GM18502 (cell line): ENCODE results near the gene CD84.
"Not testable (repeated sequence)": the region's sequence is repeated elsewhere in the genome, so short reads cannot be mapped to it uniquely, and the experiment has no call there.

Experiments used
- ATAC-seq: cut with Tn5 transposase; IDR thresholded peaks from one replicate; pipeline ENCODE4 v1.9.1; 2021; ENCODE audit warnings: mild to moderate bottlenecking; ENCODE audit not compliant: unreplicated experiment, poor library complexity

CD84 gene

GRCh38 chr1:160610569-160611242 lies 31.4 kb upstream of the CD84 start:
- ATAC-seq = no peak

GRCh38 chr1:160608941-160609340 lies 29.6 kb upstream of the CD84 start:
- no peak for ATAC-seq

- ATAC-seq = no peak
Observed at GRCh38 chr1:160608514-160608913, 29.2 kb upstream of the CD84 start.

GRCh38 chr1:160608057-160608456 lies 28.8 kb upstream of the CD84 start:
- ATAC-seq = no peak

- ATAC-seq = peak; percentile 12
Observed at GRCh38 chr1:160607672-160608032, 28.4 kb upstream of the CD84 start.

DNA sequence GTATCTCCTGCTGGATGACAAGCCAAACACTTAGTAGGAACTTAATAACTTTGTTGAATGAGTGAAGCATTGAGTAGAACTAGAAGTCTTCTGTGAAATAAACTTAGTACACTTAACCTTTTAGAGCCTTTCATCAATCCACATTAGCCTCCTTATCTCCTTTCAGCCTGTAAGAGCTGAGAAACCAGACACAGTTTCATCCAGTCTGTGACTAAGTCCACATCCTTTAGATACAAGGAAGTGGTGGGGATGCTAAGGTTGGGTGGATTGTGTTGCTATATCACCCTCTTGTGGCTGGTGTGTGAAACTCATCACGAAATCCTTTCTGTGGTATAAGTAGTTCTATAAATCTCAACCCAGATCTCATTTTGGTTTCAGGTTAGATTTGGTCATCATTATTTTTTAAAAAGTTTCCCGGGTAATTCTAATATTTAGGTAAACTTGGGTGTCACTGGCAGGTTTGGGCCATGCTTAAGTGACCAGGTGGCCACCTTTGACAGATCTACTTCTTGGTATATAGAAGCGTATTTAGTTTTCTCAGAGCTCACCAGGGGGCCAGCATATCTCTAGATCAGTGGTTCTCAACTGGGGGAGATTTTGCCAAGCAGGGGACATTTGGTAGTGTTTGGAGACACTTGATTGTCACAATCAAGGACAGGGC lies 27.8 kb upstream of the CD84 start:
- ATAC-seq = peak; percentile 55

DNA sequence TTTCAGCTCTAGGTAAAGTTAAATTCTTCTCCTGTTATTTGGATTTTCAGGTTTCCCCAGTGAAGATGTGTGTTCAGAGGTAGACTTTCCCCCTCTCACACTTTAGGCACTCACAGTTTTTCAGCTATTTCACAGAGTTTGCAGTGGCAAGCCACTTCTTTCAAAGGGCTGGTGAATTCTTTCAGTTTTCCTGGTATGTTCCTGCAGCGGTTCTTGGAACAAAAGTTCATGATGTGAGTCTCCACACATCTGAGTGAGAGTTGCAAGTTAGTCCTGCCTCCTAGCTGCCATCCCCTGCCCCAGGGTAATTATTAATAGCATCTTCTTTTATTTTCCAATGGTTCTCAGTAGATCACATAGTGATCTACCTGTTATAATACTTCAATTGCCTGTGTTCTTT lies 27.3 kb upstream of the CD84 start:
- no peak for ATAC-seq

DNA sequence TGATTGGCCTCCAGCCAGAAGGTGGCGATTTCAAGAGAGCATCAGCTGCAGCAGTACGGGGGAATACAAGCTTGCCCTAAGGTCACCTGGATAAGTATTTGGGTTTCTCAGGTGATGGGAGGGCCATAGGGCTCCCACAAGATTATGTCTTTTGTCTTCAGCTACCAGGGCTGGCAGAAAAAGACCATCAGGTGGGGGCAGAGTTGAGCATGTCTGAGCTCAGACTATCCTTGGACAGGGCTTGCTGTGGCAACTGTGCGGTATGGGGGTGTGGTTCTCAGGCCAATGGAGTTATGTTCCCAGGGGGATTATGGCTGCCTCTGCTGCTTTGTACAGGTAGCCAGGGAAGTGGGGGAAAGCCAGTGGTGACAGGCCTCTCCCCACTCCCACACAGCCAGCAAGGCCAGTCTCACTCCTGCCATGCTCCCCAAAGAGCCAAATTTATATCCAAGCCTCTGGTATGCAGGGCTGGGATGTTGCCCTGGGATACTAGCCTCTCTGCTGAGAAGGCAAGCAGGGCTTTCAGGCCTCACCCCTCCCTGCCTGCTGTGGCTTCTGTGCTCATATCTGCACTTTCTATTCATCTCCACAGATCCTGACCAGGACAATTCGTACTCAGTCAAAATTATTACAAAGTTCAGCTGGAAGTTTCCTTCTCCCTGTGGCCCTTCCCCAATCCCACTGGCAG lies 26.6 kb upstream of the CD84 start:
- ATAC-seq = no peak

- ATAC-seq = no peak
Observed at GRCh38 chr1:160605205-160605604, 25.9 kb upstream of the CD84 start.

DNA sequence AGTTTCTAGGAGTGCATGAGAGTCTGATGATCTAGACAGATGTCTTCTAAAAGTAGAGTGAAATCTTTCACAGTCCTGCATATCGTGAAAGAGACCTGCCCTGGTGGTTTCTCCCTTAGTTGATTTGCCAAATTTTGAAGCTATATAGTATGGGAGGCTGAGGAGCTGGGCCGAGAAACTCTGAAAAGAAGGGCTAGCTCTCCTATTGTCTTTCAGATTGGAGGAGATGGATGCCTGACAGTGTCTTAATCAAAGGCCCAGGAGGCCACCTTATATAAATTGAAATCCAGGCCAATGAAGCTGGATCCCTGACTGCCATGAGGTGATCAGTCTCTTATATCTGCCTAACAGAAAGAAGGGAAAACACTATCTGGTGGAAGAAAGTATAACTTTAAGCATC lies 18.4 kb upstream of the CD84 start:
- no peak for ATAC-seq

DNA sequence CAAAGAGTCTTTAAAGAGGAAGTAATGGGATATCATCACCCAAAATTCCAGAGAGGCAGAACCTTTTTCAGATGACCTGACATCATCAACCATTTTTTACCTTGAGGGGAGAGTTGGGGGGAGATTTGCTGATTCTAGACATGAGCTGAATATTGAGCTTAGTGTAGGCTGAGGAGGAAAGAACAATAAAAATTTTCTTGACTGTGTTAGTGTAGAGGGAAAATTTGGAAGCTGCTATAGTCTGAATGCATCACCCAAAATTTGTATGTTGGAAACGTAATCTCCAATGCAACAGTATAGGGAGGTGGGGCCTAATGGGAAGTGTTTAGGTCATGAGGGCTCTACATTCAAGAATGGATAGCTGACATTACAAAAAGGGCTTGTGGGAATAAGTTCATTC lies 17.8 kb upstream of the CD84 start:
- ATAC-seq = no peak

GRCh38 chr1:160590488-160590887 lies 11.2 kb upstream of the CD84 start:
- no peak for ATAC-seq

GRCh38 chr1:160588468-160588867 lies 9.2 kb upstream of the CD84 start:
- no peak for ATAC-seq

GRCh38 chr1:160584784-160585183 lies 5.5 kb upstream of the CD84 start:
- no peak for ATAC-seq

- not testable (repeated sequence) for ATAC-seq
Observed at GRCh38 chr1:160582976-160583375, 3.7 kb upstream of the CD84 start.

- no peak for ATAC-seq
Observed at GRCh38 chr1:160581961-160582360, 2.7 kb upstream of the CD84 start.

- ATAC-seq = no peak
Observed at GRCh38 chr1:160580221-160580812, 1.0 kb upstream of the CD84 start.

GRCh38 chr1:160578525-160579191 lies 638 bp downstream of the CD84 start:
- no peak for ATAC-seq

DNA sequence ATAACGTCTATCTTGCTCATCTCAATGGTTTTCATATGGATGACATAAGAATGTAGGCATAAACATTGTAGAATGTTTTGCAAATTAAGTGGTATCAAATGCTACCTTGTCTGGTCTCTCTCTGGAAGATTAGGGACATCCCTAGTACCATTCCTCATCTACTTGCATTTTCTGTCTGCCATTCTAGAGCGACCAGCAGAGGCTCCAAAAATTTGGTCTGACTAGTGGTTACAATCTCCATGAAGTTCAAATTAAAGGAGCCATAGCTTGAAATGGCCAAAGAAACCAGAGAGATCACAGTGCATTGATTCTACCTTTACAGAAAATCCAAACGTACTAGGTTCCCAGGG lies 1.1 kb downstream of the CD84 start:
- ATAC-seq = no peak

DNA sequence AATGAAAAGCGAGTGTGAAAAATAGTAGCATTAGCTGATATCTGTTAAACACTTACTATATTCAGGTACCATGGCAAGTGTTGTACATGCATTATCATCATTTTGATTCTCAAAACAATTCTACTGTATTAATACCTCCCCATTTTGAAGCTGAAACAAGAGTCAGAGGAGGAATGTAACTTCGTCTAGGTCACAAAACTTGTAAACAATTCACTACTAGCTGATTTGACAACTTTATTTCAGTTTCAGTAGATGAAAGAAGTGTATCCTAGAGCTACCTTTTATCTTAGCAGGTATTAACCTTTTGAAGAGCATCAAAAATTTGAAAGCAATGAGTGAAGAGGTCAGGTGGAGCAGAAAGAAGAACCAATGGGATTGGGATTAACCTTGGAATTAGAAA lies 1.6 kb downstream of the CD84 start:
- ATAC-seq = no peak

GRCh38 chr1:160576884-160577283 lies 2.4 kb downstream of the CD84 start:
- ATAC-seq = no peak
